Measurements from ENCODE around the gene CNST. TPM values are rescaled to one million over a fixed set of nuclear protein-coding genes. Genes with fewer than 3 reads are reported as not detected.

Gene CNST
- total RNA-seq, 4 donors from 2014 or later = 21.2 to 31.2 (median 28.4) TPM

DNA sequence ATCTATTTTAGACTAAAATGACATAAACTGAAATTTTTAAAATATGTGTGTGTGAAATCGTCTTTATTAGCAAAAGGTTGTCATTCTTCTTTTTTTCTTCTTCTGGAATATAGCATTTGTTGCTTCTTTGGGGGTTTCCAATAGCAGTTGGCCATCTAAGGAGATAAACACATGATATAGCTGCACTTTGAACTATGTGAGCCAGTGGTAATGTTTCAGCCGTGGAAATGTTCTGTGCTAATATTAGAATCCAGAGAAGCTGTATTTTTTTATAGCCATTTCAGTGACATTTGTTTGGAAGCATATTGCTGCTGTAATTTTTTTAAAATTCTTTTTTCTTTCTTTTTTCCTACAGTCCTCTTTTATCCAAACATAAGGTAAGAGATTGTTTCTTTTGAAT lies 75.1 kb downstream of the CNST start:
- TF ChIP-seq, protein P1, sequence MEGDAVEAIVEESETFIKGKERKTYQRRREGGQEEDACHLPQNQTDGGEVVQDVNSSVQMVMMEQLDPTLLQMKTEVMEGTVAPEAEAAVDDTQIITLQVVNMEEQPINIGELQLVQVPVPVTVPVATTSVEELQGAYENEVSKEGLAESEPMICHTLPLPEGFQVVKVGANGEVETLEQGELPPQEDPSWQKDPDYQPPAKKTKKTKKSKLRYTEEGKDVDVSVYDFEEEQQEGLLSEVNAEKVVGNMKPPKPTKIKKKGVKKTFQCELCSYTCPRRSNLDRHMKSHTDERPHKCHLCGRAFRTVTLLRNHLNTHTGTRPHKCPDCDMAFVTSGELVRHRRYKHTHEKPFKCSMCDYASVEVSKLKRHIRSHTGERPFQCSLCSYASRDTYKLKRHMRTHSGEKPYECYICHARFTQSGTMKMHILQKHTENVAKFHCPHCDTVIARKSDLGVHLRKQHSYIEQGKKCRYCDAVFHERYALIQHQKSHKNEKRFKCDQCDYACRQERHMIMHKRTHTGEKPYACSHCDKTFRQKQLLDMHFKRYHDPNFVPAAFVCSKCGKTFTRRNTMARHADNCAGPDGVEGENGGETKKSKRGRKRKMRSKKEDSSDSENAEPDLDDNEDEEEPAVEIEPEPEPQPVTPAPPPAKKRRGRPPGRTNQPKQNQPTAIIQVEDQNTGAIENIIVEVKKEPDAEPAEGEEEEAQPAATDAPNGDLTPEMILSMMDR (IDR thresholded peaks at IDR 0.05) = no peak
- no peak for TF ChIP-seq POLR2A (IDR thresholded peaks at IDR 0.05)
- 40 to 56% methylated on average over 2 of the region's 2 CpGs for WGBS, 2 donors
- no peak overlapping the region for H3K4me3 ChIP-seq (ENCODE audit: low read depth, poor library complexity, severe bottlenecking)
- DNase-seq (ENCODE audit: low spot score in 2 of 2) = no peak
- intact Hi-C loops (cut with DNase I; ENCODE audit: low total_unique reads) = no loop called here

DNA sequence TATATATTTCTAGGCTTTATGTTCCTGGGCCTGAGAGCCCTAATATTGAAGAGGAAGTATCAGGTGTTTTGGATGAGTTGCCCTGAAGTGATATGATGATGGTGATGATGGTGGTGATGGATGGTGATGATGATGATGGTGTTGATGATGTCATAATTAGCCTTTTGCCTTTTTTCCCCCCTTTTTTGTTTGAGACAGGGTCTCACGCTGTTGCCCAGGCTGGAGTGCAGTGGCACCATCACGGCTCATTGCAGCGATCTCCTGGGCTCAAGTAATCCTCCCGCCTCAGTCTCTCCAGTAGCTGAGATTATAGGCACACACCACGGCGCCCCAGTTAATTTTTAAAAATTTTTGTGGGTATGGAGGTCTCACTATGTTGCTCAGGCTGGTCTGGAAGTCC lies 76.5 kb downstream of the CNST start:
- no peak overlapping the region for H3K4me3 ChIP-seq (ENCODE audit: low read depth, poor library complexity, severe bottlenecking)
- no peak for DNase-seq (ENCODE audit: low spot score in 2 of 2)
- TF ChIP-seq, protein P1 (IDR thresholded peaks at IDR 0.05) = no peak
- TF ChIP-seq POLR2A (IDR thresholded peaks at IDR 0.05) = no peak
- intact Hi-C loops (cut with DNase I; ENCODE audit: low total_unique reads) = no loop called here
- 97 to 100% methylated on average over 6 of the region's 6 CpGs for WGBS, 2 donors

DNA sequence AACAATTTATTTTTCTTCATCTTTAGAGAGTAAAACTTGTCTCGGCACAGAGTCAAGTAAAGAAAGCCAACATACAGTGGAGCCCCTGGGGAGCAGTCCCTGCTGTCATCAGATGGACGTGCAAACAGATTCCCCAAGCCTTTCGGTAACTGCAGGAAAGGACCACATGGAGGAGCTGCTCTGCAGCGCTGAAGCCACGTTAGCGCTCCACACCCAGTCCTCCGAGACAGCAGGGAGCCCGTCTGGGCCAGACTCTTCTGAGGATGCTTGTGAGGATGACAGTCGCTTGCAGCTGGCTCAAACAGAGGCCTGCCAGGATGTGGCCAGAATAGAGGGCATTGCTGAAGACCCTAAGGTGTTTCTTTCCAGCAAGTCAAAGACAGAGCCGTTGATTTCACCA lies 80.9 kb downstream of the CNST start:
- intact Hi-C loops (cut with DNase I; ENCODE audit: low total_unique reads) = no loop called here
- peak in 1 of 2 donors; percentile 23 for DNase-seq (ENCODE audit: low spot score in 2 of 2)
- 46 to 62% methylated on average over 10 of the region's 10 CpGs for WGBS, 2 donors

DNA sequence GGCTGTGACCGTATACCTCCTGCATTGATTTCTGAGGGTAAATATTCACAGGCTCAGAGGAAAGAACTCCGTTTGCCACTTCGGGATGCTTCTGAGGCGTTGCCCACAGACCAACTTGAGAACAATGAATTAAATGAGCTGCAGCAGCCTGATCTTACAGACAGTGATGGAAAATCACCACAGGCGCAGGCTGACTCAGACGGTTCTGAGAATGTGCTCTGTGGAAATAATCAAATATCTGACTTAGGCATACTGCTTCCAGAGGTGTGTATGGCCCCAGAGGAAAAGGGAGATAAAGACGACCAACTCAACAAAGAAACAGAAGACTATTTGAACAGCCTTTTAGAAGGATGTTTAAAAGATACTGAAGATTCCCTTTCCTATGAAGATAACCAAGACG lies 81.3 kb downstream of the CNST start:
- DNase-seq (ENCODE audit: low spot score in 2 of 2) = no peak
- intact Hi-C loops (cut with DNase I; ENCODE audit: low total_unique reads) = no loop called here
- H3K4me3 ChIP-seq (ENCODE audit: low read depth, poor library complexity, severe bottlenecking) = no peak overlapping the region
- WGBS, 2 donors = 72 to 78% methylated on average over 8 of the region's 8 CpGs
- no peak for TF ChIP-seq POLR2A (IDR thresholded peaks at IDR 0.05)
- TF ChIP-seq, protein P1 (IDR thresholded peaks at IDR 0.05) = no peak

More for the DNA sequence above, 80.9 kb downstream of the CNST start:
- TF ChIP-seq POLR2A (IDR thresholded peaks at IDR 0.05) = no peak
- TF ChIP-seq, protein P1 (IDR thresholded peaks at IDR 0.05) = no peak
- H3K4me3 ChIP-seq (ENCODE audit: low read depth, poor library complexity, severe bottlenecking) = no peak overlapping the region

DNA sequence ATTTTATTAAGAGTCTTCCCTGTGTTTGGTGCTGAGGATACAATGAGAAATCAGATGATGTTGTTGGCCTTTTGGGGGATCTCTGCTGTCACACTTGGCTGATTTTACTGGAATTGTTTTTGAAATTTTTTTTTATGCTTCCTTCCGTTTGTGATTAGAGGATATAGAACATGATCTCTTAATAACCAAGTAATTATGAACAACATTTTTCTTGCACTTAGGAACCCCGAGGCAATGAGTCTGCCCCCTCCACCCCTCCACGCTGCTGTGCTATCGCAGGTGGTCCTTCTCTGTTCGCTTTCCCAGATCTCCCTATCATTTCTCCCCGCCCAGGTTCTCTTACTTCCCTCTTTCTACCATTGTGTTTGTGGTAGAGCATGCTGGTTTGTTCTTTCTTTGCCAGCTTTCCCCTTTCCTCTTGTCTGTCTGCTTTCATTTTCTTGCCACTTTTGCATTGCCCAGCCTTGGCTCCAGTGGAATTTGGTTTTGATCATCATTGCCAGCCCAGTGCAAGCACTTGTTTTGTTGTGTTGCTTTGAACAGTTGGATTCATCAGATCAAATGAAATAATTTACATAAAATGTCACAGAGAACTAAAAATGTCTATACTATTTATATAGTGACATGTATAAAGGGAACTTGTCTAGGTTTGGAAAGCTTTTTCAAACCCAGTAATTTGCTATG lies 84.9 kb downstream of the CNST start:
- DNase-seq (ENCODE audit: low spot score in 2 of 2) = no peak
- 57 to 60% methylated on average over 6 of the region's 6 CpGs for WGBS, 2 donors
- TF ChIP-seq, protein P1 (IDR thresholded peaks at IDR 0.05) = no peak
- TF ChIP-seq POLR2A (IDR thresholded peaks at IDR 0.05) = no peak
- intact Hi-C loops (cut with DNase I; ENCODE audit: low total_unique reads) = no loop called here
- no peak overlapping the region for H3K4me3 ChIP-seq (ENCODE audit: low read depth, poor library complexity, severe bottlenecking)

DNA sequence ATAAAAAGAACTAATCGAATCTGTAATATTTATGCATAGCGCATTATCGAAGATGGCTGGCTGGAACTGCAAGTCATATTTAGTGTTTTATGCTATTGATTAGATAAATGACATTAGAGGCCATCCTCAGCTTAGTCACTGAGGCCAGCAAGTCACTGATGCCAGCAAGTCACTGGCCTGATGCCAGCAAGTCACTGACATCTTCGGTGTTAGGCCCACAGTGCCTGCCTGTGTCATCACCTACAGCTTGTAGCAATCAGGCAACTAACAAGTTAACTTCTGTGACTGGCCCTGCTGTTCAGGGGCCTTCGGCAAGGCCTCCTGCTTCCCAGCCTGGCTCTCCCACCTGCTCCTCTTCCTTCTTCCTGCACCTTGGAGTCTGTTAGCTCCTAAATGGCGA lies 92.3 kb downstream of the CNST start:
- WGBS, 2 donors = 90 to 91% methylated on average over 6 of the region's 6 CpGs
- no peak overlapping the region for H3K4me3 ChIP-seq (ENCODE audit: low read depth, poor library complexity, severe bottlenecking)
- no peak for DNase-seq (ENCODE audit: low spot score in 2 of 2)
- TF ChIP-seq, protein P1 (IDR thresholded peaks at IDR 0.05) = no peak
- no peak for TF ChIP-seq POLR2A (IDR thresholded peaks at IDR 0.05)
- intact Hi-C loops (cut with DNase I; ENCODE audit: low total_unique reads) = no loop called here

Data from lower leg skin (tissue), 4 donors.